Left kidney (tissue), 8 donors: Measurements from ENCODE around the gene ZNF3. TPM values are rescaled to one million over a fixed set of nuclear protein-coding genes. Genes with fewer than 3 reads are reported as not detected.
"Not testable (repeated sequence)": the region's sequence is repeated elsewhere in the genome, so short reads cannot be mapped to it uniquely, and the experiment has no call there.

ENCODE experiments used
- DNase-seq: peaks from one replicate; pipeline ENCODE4 v3.0.0-alpha.2; 2013
- long read RNA-seq, 8 donors: transcript quantifications; one replicate each; lab custom pipeline, GENCODE V29; 2026
- polyA plus RNA-seq: library from polyadenylated mRNA; unstranded; fragments of 120-200 nt; gene quantifications from one replicate; pipeline ENCODE4 v1.2.1, GENCODE V29; 2013; ENCODE audit not compliant: insufficient read length

ZNF3 gene
- 60.6 TPM for polyA plus RNA-seq
- long read RNA-seq, donor 1, transcript ZNF3-202 (6 exons, 2,799 nt) = major isoform, 8 of 221 reads
- long read RNA-seq, donor 1, partial matches to known transcripts = 71 of 221 reads
- long read RNA-seq, donor 1, other reads (novel, unspliced or antisense) = 137 of 221 reads
- long read RNA-seq, donor 2, transcript ZNF3-202 (6 exons, 2,799 nt) = major isoform, 6 of 17 reads
- long read RNA-seq, donor 2, partial matches to known transcripts = 0 of 17 reads
- long read RNA-seq, donor 2, other reads (novel, unspliced or antisense) = 5 of 17 reads
- long read RNA-seq, donor 3, partial matches to known transcripts = 101 of 165 reads
- long read RNA-seq, donor 3, other reads (novel, unspliced or antisense) = 55 of 165 reads
- long read RNA-seq, donor 4, partial matches to known transcripts = 88 of 113 reads
- long read RNA-seq, donor 4, other reads (novel, unspliced or antisense) = 24 of 113 reads
- long read RNA-seq, donor 5, transcript ZNF3-202 (6 exons, 2,799 nt) = major isoform, 9 of 13 reads
- long read RNA-seq, donor 5, partial matches to known transcripts = 0 of 13 reads
- long read RNA-seq, donor 5, other reads (novel, unspliced or antisense) = 0 of 13 reads
- long read RNA-seq, donor 6, transcript ZNF3-202 (6 exons, 2,799 nt) = major isoform, 12 of 19 reads
- long read RNA-seq, donor 6, partial matches to known transcripts = 0 of 19 reads
- long read RNA-seq, donor 6, other reads (novel, unspliced or antisense) = 0 of 19 reads
- long read RNA-seq, donor 7, transcript ZNF3-202 (6 exons, 2,799 nt) = major isoform, 12 of 38 reads
- long read RNA-seq, donor 7, partial matches to known transcripts = 7 of 38 reads
- long read RNA-seq, donor 7, other reads (novel, unspliced or antisense) = 15 of 38 reads
- long read RNA-seq, donor 8, partial matches to known transcripts = 0 of 7 reads
- long read RNA-seq, donor 8, other reads (novel, unspliced or antisense) = 0 of 7 reads

DNA sequence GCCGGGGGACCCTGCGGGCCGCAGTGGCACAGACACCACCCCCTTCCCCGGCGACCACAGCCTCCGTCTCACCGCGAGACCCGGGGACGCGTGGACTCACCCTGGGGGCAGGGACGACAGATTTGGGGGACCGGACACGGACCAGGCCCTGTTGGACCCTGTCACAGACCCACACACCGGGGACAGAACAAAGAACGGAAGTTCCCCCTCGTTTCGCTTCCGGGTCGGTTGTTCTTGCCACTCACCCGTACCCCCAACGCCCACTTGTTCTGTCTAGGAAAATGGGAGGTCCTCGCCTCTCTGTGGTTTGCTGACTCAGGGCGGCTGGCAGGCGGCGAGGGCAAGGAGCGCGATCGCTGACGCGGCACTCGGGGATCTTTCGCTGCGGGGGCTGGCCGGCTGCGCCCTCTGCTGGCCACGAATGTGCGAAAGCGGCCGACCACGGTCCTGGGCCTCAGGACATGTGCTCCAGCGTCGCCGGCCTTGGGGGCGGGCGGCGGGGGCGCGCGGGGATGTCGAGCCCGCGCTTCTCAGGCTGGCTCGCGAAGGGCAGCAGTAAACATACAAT is at the start of gene ZNF3:
TSS of gene ZNF3 (minus strand) at position 189 of the 568 bp plus-strand sequence. CDS start 4,366 bp downstream, outside the sequence.
- DNase-seq = peak; percentile 99

DNA sequence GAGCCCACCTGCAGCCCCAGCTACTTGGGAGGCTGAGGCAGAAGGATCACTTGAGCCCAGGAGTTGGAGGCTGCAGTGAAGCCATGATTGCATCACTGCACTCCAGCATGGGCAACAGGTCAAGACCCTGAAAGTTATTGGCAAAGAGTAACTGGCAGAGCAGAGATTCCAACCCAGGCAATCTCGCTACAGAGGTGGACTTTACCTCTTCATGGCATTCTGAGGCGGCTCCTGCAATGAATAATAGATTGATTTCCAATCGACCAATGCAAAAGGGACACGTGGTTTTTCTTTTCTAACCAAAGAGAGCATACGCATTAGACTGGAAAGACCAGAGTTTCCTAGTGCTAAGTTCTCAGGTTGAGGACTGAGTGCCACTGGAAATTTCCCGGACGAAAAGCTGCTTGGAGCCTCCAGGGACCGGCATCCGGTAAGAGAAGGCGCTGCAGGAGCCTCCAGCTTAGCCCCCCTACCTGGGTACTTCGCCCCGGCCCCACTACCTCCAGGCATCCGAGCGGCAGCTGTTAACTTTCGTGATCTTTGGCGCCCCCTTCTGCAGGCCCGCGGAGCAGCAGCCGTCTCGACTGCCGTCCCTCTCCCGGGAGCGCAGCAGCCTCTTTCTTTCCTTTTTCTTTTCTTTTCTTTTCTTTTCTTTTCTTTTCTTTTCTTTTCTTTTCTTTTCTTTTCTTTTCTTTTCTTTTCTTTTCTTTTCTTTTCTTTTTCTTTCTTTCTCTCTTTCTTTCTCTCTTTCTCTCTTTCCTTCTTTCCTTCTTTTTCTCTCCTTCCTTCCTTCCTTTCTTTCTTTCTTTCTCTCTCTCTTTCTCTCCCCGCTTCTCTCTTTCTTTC is 49.3 kb upstream of the ZNF3 start:
- DNase-seq = peak; percentile 75

DNA sequence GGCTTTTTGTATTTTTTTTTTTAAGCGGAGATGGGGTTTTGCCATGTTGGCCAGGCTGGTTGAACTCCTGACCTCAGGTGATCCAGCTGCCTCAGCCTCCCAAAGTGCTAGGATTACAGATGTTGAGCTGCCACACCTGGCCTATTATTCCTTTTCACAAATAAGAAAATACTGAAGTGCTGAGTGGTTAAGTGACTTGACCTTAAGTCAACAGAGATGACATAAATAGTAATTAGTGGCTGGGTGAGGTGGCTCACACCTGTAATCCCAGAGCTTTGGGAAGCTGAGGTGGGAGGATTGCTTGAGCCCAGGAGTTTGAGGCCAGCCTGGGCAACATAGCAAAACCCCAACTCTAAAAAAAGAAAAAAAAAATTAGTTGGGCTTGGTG is 48.7 kb upstream of the ZNF3 start:
- DNase-seq = not testable (repeated sequence)

DNA sequence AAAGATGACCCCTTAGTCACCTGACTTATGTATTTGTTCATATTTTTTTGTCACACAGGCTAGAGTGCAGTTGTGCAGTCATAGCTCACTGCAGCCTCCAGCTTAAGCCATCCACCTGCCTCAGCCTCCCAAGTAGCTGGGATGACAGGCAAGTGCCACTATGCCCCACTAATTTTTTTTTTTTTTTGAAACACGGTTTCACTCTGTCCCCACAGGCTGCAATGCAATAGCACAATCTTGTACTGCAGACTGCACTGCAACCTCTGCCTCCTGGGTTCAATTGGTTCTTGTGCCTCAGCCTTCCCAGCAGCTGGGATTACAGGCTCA is 47.1 kb upstream of the ZNF3 start:
- DNase-seq = no peak

DNA sequence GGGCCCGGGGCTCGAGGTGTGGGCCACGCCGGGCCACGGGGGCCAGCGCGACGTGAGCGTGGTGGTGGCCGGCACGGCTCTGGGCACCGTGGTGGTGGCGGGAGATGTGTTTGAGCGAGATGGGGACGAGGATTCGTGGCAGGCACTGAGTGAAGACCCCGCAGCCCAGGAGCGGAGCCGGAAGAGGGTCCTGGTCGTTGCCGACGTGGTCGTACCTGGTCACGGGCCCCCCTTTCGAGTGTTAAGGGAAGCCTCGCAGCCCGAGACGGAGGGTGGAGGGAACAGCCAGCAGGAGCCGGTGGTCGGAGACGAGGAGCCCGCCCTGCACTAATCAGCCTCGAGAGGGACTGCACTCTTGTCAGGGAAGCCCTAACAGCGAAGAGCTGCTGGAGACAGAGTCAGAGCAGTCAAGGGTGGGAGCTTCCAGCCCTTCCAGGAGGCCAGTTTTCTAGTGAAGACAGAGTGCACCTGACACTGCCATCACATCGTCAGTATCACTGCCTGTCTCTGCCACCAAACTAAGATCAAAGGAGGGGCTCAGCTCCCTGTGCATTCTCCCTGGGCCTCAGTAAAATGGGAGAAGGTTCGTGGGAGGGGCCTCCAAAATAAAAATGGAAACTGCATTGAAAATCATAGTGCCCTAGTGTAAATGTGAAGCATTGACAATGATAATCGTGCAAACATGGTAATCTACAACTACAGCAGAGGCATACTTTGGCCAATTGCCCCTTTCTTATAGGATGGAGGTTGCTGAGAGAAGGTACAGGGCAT is 46.5 kb upstream of the ZNF3 start:
- DNase-seq = no peak

DNA sequence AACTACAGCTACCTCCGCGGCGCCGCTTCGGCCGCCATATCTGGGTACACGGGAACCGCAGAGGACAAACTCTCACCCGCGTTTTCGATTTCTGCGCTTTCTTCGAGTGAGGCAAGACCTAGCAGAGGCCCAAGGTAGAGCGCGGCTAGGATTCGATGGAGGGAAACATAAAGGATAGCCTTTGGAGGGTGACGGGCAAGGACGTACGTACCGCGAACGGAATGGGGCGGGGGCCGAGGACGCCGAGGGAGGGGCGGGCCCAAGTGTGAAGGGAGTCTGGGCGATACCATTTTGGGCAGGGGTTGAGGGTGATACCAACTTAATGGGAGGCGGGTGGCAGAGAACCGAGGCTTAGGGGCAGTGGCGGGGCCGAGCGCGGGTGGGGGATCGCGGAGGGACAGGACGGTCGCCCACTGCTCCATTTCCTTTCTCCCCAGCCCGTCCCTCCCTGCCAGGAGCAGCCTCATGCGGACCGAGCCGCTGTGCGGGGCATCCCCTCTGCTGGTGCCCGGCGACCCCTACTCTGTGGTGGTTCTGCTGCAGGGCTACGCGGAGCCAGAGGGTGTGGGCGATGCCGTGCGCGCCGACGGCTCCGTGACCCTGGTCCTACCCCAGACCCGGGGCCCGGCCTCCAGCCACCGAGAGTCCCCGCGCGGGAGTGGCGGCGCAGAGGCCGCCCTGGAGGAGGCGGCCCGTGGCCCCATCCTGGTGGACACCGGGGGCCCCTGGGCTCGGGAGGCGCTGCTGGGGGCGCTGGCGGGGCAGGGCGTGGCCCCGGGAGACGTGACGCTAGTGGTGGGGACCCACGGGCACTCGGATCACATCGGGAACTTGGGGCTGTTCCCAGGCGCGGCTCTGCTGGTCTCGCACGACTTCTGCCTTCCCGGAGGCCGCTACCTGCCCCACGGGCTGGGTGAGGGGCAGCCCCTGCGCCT is 45.7 kb upstream of the ZNF3 start, which contains the start of gene MBLAC1:
TSS of gene MBLAC1 (plus strand) at position 37 of the 935 bp plus-strand sequence. CDS start at position 466, 429 bp downstream.
- peak; percentile 94 for DNase-seq

DNA sequence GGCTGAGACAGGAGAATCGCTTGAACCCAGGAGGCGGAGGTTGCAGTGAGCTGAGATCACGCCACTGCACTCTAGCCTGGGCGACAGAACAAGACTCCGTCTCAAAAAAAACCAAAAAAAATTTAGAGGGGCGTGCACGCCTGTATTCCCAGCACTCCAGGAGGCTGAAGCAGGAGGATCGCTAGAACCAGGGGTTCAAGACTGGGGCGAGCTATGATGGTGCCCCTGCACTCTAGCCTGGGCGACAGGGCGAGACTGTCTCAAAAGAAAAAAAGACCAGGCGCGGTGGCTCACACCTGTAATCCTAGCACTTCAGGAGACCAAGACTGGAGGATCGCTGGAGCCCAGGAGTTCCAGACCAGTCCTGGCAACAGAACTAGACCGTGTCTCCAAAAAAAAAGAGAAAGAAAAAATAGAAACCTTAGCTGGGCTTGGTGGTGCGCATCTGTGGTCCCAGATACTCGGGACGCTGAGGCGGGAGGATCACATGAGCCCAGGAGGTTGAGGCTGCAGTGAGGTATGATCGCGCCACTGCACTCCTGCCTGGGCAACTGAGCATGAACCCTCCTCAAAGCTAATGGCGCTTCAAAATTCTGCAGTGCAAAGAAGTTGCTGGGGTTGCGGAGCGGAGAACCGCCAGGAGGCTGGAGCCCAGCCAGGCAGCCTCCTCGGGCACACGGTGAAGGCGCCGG is 44.9 kb upstream of the ZNF3 start:
- no peak for DNase-seq

DNA sequence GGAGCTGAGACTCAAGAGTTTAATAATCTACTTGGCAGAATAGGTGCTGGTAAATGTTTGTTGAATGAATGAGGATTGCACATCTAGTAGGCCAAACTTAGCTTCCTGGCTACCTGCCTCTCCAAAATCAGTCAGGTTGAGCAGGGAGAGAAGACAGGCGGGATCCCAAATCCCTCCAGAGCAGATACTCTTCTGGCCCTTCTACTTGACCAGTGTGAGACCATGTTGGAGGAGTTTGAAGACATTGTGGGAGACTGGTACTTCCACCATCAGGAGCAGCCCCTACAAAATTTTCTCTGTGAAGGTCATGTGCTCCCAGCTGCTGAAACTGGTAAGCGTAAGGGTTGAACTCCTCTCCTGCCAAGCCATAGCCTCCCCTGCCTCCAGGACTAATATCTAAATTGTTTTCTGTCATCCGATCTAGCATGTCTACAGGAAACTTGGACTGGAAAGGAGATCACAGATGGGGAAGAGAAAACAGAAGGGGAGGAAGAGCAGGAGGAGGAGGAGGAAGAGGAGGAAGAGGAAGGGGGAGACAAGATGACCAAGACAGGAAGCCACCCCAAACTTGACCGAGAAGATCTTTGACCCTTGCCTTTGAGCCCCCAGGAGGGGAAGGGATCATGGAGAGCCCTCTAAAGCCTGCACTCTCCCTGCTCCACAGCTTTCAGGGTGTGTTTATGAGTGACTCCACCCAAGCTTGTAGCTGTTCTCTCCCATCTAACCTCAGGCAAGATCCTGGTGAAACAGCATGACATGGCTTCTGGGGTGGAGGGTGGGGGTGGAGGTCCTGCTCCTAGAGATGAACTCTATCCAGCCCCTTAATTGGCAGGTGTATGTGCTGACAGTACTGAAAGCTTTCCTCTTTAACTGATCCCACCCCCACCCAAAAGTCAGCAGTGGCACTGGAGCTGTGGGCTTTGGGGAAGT is 43.0 kb upstream of the ZNF3 start:
- DNase-seq = no peak

DNA sequence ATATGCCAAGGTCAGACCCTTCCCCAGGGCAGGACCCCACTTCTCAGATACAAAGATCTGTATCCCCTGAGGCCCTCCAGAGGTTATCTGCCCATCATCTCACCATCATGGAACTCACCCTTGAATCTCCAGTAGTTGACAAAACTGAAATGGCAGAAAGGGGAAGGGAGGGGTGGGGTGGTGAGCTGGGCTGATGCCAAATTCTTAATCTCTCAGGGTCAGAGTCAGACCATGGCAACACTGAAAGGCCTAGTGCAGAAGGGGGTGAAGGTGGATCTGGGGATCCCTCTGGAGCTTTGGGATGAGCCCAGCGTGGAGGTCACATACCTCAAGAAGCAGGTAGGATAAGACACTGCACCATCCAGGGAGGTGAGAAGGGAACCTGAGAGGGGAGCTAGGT is 41.0 kb upstream of the ZNF3 start:
- no peak for DNase-seq

DNA sequence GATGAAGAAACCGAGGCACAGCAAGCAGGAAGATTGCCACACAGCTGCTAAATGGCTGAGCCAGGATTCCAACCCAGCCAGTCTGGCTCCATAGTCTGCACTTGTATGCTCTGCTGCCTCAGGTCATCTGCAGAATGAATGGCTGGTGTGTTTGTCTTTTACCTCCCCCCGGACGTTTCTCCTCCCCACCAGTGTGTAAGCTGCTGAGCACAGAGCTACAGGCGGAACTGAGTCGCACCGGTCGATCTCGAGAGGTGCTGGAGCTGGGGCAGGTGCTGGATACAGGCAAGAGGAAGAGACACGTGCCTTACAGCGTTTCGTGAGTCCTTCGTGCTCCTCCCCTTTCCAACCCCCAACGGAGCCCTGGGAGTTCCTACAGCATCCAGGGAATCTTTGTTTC is 40.5 kb upstream of the ZNF3 start:
- no peak for DNase-seq

DNA sequence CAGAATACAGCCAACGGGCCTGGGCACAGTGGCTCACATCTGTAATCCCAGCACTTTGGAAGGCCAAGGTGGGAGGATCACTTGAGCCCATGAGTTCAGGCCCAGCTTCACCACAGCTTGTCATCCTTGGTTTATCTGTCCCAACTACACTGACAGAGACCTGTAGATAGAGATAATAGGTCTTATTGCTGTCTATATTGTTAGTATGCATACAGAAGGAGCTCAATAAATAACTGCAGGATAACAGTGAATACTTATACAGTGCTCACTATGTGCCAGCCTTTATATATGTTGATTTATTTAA is 39.2 kb upstream of the ZNF3 start:
- DNase-seq = no peak

DNA sequence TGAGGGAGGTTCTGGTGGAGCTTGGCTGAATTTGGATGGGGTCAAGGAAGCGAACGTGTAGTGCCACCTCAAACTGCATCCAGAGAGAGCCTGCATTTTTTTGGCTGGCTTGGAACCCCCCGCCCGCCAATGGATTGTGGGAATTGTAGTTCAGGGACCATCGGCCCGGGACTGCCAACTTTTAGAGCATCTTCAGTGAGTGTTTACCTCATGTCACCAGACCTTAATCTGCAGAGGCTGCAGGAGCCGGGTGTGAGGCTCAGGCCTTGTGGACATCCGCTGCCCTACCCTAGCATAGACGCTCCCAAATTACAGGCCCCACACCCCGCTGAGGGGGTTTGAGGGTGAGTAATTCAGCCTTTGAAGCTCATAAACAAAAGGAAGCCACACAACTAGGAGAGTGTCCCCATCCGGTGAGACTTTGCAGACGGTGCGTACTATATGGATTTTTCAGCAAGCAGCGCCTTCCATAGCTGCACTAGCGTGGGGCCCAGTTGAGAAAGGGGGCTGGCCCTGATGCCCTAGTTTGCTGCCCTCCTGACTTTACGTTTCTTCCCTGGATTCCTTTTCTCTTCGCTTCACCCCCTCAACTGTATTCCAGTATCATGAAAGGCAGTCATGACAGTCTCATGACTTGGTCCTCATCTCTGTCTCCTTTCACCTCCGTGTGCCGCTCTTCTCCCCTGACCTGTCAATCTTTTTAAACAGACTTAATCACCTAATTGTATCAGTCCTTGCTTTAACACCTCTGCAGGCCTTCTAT is 38.6 kb upstream of the ZNF3 start:
- DNase-seq = no peak

DNA sequence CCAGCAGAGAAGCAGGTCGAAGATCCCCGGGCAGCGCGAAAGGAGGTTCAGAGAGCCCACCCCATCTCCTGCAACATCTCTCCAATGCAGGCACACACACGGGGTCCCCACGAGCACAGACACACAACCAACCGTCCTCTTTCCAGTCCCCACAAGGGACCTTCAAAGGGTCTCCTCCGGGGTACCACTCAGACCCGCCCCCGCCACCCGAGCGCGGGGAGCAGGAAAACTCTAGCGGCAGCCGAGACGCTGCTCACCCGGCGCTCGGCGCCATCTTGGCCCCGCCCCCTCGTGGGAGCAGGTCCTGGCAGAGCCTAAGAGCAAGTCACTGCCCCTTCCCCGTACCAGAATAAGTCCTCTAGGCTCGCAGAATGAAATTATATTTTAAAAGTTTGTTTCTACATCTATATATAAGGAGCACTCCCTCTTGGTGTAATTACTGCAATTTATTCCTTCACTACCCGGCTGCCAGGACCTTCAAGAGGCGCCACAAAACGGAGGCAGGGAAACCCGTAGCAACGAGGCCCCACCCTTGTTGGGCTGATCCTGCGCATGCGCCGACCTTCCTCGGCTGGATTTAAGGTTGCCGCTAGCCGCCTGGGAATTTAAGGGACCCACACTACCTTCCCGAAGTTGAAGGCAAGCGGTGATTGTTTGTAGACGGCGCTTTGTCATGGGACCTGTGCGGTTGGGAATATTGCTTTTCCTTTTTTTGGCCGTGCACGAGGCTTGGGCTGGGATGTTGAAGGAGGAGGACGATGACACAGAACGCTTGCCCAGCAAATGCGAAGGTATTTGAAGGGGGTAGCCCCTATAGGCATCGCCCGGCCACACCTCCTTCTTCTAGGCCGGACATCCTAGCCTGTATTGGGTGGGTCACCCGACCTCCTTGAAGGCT is 37.8 kb upstream of the ZNF3 start, which contains the start of the genes CNPY4 and TAF6:
TSS of gene CNPY4 (plus strand) at position 563 of the 898 bp plus-strand sequence. CDS start at position 674, 111 bp downstream.
TSS of gene TAF6 (minus strand) at position 287 of the 898 bp plus-strand sequence. CDS start 5,149 bp downstream, outside the sequence.
- DNase-seq = peak; percentile 95

DNA sequence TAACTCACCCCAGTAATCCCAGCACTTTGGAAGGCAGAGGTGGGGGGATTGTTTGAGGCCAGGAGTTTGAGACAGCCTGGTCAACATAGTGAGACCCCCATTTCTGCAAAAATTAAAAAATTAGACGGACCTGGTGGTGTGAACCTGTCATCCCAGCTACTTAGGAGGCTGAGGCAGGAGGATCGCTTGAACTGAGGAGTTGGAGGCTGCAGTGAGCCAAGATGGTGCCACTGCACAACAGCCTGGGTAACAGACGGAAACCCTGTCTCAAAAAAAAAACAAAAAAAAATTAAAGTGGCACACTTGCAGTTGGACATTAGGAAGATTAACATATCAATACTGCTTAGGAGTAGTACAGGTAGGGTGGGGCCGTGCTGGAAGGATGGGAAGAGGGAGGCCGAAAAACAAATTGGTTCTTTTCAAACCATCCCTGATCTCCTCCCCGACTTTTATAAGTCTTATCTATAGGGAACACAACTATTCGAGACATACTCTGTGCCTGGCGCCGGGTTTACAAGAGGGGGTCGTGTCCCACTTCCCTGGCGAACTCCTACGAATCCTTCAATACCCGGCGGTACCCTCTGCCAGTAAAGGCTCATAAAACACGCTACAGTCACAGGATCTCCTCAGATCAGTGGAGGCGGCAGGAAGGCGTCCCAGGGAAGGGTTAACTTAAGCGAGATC is 37.0 kb upstream of the ZNF3 start:
- no peak for DNase-seq

DNA sequence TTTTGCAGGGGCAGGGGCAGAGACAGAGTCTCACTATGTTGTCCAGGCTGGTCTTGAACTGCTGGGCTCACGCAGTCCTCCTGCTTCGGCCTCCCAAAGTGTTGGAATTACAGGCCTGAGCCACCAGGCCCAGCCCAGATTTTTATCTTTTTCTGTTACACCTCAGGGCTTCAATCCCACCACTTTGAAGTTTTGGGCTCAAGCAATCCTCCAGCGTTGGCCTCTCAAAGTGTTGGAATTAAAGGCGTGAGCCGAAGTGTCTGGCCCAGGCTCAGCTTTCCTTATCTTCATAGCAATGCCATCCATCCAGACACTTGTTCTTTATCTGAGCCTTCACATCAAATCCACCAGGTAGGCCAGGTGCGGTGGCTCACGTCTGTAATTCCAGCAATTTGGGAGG is 33.5 kb upstream of the ZNF3 start:
- no peak for DNase-seq
